ENCODE results near the gene TP73.

Gene TP73

DNA sequence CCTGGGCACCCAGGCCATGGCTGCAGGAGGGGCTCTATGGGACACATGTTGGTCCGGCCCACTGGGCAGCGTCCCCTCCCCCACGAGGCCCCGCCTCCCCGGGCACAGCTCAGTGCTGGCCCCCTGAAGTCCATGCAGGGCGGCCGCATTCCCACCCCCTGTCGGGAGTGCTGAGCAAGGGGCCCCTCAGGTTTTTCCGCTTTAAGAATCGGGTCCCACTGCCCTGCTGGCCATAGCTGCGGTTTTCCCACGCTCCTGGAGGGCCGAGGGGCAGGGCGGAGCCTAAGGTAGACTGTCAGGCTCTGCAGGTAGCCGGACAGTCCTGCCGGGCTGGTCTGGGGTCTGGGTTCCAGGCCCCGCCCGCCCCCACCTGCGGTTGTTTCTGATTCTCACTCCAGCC lies 56.5 kb downstream of the TP73 start:
- DNase-seq (ENCODE audit: low read depth) = no peak

GRCh38 chr1:3710251-3710650 lies 57.9 kb downstream of the TP73 start:
- no peak for DNase-seq (ENCODE audit: low read depth)

- DNase-seq (ENCODE audit: low read depth) = no peak
Measured at GRCh38 chr1:3711381-3711779, 59.1 kb downstream of the TP73 start.

- no peak for DNase-seq (ENCODE audit: low read depth)
Measured at GRCh38 chr1:3711780-3712451, 59.6 kb downstream of the TP73 start.

DNA sequence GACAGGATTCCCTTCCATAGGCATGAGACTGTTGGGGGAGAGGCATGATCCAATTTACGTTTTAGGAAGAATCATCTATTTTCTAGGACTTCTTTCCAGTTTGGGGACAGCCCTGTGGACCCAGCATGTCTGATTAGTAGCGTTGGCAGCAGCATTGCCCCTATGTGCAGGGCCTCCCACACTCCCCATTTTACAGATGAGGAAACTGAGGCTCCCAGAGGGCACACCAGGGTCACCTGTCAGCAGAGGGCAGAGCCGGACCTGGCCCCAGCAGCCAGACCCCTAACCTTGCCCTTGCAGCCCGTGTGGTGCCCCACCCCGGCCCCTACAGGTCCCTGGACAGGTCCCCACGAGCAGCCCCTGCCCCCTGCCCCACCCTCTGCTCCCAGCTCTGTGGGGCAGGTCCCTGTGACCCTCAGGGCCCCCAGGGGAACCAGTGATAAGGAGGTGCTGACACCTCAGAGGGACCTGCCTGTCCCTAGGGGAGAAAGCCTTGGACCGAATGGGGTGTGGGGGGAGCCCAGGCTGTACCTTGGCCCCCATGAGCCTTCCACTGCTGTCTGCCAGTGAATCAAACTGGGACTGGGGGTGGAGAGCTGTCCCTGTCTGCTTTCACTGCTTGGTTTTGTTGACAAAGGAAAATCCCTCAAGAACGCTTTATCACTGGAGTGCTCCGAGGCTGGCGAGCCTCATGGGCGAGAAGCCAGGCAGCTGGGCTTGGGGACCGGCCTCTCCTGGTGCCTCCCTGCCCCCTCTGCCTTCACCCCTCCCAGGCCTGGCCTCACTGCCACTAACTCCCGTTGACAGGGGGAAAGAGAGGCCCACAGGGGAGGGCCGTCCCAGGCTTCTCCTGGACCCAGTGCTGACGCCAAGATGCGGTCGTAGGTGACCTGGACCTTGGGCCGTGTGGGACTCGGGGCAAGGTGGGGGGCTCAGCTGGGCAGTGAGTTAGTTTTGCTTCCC lies 60.5 kb downstream of the TP73 start:
- no peak for DNase-seq (ENCODE audit: low read depth)

DNA sequence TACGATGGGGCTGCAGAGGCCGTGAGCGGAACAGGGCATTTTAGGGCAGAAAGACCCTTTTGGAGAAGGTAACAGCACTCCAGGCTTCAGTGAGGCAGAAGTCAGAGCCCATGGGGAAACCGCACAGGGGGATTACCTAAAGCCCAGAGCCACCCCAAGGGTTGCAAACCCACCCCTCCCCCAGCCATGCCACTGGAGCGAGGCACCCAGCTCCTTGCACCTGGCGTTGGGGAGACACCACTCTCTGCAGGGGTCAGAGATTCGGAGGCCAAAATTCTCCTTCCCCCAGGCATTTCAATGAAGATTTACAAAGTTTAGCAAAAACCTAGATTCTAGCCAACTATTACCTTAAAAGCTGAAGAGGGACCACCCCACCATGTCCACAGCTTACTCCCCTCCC lies 61.5 kb downstream of the TP73 start:
- no peak for DNase-seq (ENCODE audit: low read depth)

DNA sequence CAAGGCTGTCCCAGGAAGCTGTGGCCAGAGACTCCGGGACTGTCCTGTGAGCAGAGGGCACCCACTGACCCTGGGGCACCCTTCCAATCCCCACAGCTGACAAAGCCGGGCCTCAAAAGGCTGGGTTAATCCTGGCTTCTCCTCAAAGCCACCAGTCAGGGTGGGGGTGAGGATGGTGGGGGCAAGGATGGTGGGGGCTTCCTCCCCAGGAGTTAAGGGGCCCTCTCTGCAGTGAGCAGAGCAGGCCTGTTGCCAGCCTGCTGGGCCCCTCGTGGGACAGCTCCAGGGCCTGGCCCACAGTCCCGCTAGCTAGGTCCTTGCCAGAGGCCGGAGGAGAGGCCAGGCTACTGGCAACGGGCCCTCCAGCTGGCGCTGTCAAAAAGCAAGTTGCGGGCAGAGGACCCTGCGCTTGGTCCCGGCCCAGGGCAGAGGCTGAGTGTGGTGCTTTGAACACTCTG lies 62.0 kb downstream of the TP73 start:
- no peak for DNase-seq (ENCODE audit: low read depth)

DNA sequence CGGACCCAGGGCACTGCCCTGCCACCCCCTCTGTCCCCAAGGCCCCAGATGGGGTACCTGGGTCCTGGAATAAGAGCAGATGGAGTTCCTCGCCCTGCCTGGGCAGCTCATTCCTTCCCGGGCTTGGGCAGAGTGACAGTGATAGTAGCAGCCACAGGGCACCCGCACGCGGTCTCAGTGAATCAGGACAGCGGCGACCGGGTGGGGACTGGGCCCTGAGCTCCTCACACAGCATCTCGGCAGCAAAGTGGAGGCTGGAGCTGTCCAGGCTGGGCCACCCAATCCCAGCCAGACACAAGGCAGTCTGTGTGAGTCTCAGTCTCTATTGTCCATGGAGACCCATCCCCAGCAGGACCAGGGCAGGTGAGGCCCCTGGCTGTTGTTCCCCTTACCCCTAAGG lies 62.5 kb downstream of the TP73 start:
- DNase-seq (ENCODE audit: low read depth) = no peak

- DNase-seq (ENCODE audit: low read depth) = no peak
Measured at GRCh38 chr1:3716351-3716750, 64.0 kb downstream of the TP73 start.

DNA sequence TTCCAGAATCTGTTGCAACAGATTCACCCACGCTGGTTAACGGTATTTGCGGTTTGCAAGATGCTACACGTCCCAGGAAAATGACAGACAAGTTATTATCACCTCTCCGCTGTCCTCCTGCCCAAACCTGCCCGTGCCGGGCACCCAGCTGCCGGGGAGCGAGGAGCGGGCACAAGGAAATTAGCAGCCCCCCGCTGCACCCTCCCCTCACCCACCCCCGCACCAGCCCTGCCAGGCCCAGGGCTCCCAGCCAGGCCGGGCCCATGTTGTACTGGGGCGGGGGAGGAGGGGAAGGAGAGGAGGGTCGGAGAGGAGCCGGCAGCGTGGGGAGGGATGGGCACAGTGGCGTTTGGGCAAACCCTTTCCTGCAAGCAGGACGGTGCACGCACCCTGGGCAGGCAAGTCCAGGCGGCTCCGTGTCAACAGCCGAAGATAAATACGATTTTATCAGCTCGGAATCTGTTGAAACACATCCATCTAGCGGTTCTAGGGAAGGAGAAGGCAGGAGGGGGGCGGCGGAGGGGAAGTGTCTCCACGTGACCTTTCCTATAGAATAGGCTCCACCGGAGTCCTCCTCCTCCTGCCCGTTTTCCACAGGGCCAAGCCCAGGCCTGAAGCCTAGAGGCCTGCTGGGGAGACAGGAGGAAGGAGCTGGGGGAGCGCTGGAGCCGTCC lies 64.9 kb downstream of the TP73 start:
- no peak for DNase-seq (ENCODE audit: low read depth)

DNA sequence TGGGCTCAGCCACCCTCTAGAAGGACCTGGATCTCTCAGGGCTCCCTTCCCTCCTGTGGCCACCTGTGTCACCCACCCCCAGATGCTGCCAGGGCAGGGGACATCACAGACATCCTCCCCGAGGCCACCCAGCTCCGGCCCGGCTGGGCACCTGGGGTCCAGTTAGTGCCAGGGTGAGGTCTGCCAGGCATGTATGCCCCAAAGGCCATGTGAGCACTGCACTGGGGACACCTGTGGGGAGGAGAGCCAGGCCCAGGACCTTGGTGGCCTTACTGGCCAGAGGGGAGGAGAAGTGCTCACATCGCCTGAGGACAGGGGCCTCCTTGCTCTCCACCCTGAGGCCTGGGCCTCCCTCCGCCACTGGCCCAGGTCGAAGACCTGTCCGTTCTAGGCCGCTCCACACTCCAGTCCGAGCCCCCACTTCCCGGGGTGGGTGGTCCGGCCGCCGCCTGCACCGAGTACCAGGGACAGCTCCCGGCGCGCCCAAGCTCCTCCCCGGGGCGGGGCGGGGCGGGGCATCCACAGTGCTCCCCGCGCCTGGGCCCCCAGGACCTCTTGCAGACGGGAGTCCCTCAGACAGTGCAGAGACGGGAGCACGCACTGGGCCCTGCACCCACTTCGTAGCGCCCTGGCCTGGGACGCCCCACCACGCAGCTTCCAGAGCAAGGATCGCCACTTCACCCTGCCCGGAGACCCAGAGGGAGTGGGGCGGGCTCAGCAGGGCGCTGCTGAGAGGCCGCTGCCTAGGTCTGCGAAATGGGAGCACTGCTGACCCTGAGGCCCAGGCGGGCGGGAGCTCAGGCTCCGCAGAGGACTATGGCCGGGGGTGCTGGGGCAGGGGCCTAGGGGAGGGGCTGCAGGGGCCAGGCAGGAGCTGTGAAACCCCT lies 65.6 kb downstream of the TP73 start:
- no peak for DNase-seq (ENCODE audit: low read depth)

DNA sequence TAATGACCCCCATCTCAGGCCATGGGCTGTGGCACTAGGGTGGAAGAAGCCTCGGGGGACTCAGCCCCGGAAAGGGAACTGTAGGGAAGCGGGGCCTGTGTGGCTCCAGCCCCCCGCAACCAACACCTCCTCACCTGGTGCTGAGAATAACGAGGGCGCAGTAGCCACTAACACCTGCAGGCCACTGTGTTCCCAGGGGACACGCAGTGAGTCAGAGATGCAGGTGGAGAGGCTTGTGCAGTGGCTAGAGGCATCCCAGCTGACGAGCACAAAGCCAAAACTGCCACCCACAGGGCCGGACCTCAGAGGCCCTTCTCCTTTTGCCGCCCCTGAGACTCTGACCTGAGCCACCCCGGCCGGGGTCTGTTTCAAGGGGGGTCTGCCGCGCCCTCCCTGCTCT lies 66.4 kb downstream of the TP73 start:
- no peak for DNase-seq (ENCODE audit: low read depth)

DNA sequence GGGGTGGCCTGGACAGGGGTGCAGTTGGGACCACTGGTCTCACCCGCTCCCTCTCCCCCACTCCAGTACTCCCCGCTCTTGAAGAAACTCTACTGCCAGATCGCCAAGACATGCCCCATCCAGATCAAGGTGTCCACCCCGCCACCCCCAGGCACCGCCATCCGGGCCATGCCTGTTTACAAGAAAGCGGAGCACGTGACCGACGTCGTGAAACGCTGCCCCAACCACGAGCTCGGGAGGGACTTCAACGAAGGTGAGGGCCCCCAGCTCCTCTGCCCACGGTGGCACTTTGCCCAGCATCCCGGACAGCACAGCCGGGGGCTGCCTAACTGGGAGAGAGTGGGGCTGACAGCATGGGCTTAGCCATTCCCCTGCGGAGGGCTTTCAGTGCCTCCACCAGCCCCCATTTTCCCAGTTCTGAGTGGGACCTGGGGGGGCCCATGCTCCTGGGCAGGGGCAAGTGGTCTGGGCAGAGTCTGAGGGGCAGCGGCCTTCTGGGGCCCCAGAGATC lies 69.7 kb downstream of the TP73 start:
- DNase-seq (ENCODE audit: low read depth) = no peak

- DNase-seq (ENCODE audit: low read depth) = no peak
Measured at GRCh38 chr1:3722846-3723245, 70.5 kb downstream of the TP73 start.

- peak; percentile 65 for DNase-seq (ENCODE audit: low read depth)
Measured at GRCh38 chr1:3724416-3725030, 72.2 kb downstream of the TP73 start.

DNA sequence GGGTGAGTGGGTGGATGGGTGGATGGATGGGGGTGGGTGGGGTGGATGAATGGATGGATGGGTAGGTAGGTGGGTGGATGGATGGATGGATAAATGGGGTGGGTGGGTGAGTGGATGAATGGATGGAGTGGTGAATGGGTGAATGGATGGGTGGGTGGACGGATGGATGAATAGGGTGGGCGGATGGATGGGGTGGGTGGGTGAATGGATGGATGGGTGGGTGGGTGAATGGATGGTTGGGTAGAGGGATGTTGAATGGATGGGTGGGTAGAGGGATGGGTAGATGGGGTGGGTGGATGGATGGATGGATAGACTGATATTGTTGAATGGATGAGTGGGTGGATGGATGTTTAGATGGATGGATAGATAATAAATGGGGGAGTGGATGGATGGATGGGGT lies 73.0 kb downstream of the TP73 start:
- no peak for DNase-seq (ENCODE audit: low read depth)

GRCh38 chr1:3727042-3727824 lies 74.9 kb downstream of the TP73 start:
- DNase-seq (ENCODE audit: low read depth) = no peak

GRCh38 chr1:3727825-3728776 lies 75.8 kb downstream of the TP73 start:
- no peak for DNase-seq (ENCODE audit: low read depth)
